ENCODE data around the gene SET.

Gene SET

GRCh38 chr9:128684065-128684324, 5.0 kb upstream of the SET start:
- Histone ChIP-seq H3K9ac (ENCODE audit: low read length) (peak overlapping the region; percentile 100), H3K4me1 (ENCODE audit: low read length) (peaks cover 52% of the 10 kb centered on the region), H3K9me3 (ENCODE audit: insufficient read depth, low read length) (no peaks in the 10 kb centered on the region), H2AFZ (ENCODE audit: low read depth, low read length) (no peak overlapping the region), H4K20me1 (ENCODE audit: insufficient read depth, low read length) (no peaks in the 10 kb centered on the region), H3K27me3 (ENCODE audit: low read depth, low read length) (no peaks in the 10 kb centered on the region), H3K36me3 (replicated peaks; ENCODE audit: low read depth, low read length) (peaks cover 13% of the 10 kb centered on the region), H3K4me2 (ENCODE audit: low read length) (peak overlapping the region; percentile 91), H3K27ac (ENCODE audit: low read length) (peak overlapping the region; percentile 89), H3K4me3 (ENCODE audit: low read length) (peak overlapping the region; percentile 91), H3K79me2 (ENCODE audit: low read length) (peaks cover 73% of the 10 kb centered on the region)
- no peak for TF ChIP-seq CTCF (IDR thresholded peaks at IDR 0.05; ENCODE audit: low read depth, low read length)
- no peak for TF ChIP-seq EZH2phosphoT487 (IDR thresholded peaks at IDR 0.05; ENCODE audit: low read depth)

GRCh38 chr9:128684325-128685199, 4.5 kb upstream of the SET start:
- peaks cover 13% of the 10 kb centered on the region for H3K36me3 ChIP-seq (replicated peaks; ENCODE audit: low read depth, low read length)
- peak overlapping the region; percentile 91 for H3K4me3 ChIP-seq (ENCODE audit: low read length)
- peak overlapping the region; percentile 91 for H3K4me2 ChIP-seq (ENCODE audit: low read length)
- no peak overlapping the region for H2AFZ ChIP-seq (ENCODE audit: low read depth, low read length)
- no peaks in the 10 kb centered on the region for H4K20me1 ChIP-seq (ENCODE audit: insufficient read depth, low read length)
- H3K9ac ChIP-seq (ENCODE audit: low read length), result peak overlapping the region; percentile 100
- H3K4me1 ChIP-seq (ENCODE audit: low read length), result peaks cover 52% of the 10 kb centered on the region
- H3K27ac ChIP-seq (ENCODE audit: low read length), result peak overlapping the region; percentile 89
- no peak for TF ChIP-seq EZH2phosphoT487 (IDR thresholded peaks at IDR 0.05; ENCODE audit: low read depth)
- no peak for TF ChIP-seq CTCF (IDR thresholded peaks at IDR 0.05; ENCODE audit: low read depth, low read length)
- no peaks in the 10 kb centered on the region for H3K9me3 ChIP-seq (ENCODE audit: insufficient read depth, low read length)
- H3K79me2 ChIP-seq (ENCODE audit: low read length), result peaks cover 79% of the 10 kb centered on the region
- no peaks in the 10 kb centered on the region for H3K27me3 ChIP-seq (ENCODE audit: low read depth, low read length)

GRCh38 chr9:128685636-128686489, 3.2 kb upstream of the SET start:
- Histone ChIP-seq H3K9ac (ENCODE audit: low read length) (peak overlapping the region; percentile 100), H3K79me2 (ENCODE audit: low read length) (peaks cover 92% of the 10 kb centered on the region), H3K4me3 (ENCODE audit: low read length) (peak overlapping the region; percentile 91), H3K27me3 (ENCODE audit: low read depth, low read length) (no peaks in the 10 kb centered on the region), H3K4me1 (ENCODE audit: low read length) (peaks cover 52% of the 10 kb centered on the region), H4K20me1 (ENCODE audit: insufficient read depth, low read length) (peaks cover 8% of the 10 kb centered on the region), H3K36me3 (replicated peaks; ENCODE audit: low read depth, low read length) (peaks cover 22% of the 10 kb centered on the region), H3K4me2 (ENCODE audit: low read length) (peak overlapping the region; percentile 91), H3K9me3 (ENCODE audit: insufficient read depth, low read length) (no peaks in the 10 kb centered on the region), H2AFZ (ENCODE audit: low read depth, low read length) (no peak overlapping the region), H3K27ac (ENCODE audit: low read length) (peak overlapping the region; percentile 89)
- TF ChIP-seq EZH2phosphoT487 (IDR thresholded peaks at IDR 0.05; ENCODE audit: low read depth), result no peak
- no peak for TF ChIP-seq CTCF (IDR thresholded peaks at IDR 0.05; ENCODE audit: low read depth, low read length)

GRCh38 chr9:128687453-128687852, 1.6 kb upstream of the SET start:
- peak overlapping the region; percentile 89 for H3K27ac ChIP-seq (ENCODE audit: low read length)
- H3K4me2 ChIP-seq (ENCODE audit: low read length), result peak overlapping the region; percentile 91

More at GRCh38 chr9:128687453-128687852, 1.6 kb upstream of the SET start:
- Histone ChIP-seq H3K4me3 (ENCODE audit: low read length) (peak overlapping the region; percentile 91), H2AFZ (ENCODE audit: low read depth, low read length) (no peak overlapping the region), H3K36me3 (replicated peaks; ENCODE audit: low read depth, low read length) (peaks cover 32% of the 10 kb centered on the region), H3K4me1 (ENCODE audit: low read length) (peaks cover 50% of the 10 kb centered on the region), H3K9me3 (ENCODE audit: insufficient read depth, low read length) (no peaks in the 10 kb centered on the region), H3K9ac (ENCODE audit: low read length) (peak overlapping the region; percentile 100; the same call in 1 of the 2 replicates), H4K20me1 (ENCODE audit: insufficient read depth, low read length) (peaks cover 18% of the 10 kb centered on the region), H3K79me2 (ENCODE audit: low read length) (peaks cover 96% of the 10 kb centered on the region), H3K27me3 (ENCODE audit: low read depth, low read length) (no peaks in the 10 kb centered on the region)
- TF ChIP-seq CTCF (IDR thresholded peaks at IDR 0.05; ENCODE audit: low read depth, low read length) (no peak), EZH2phosphoT487 (IDR thresholded peaks at IDR 0.05; ENCODE audit: low read depth) (no peak)

Data from OCI-LY3 (cell line).